HG03025 (cell line): Measurements from ENCODE around the gene ALOXE3.
A peak's percentile ranks its signal among the peaks of the same experiment; 100 is the strongest.

ENCODE experiments used
- ATAC-seq: cut with Tn5 transposase; IDR thresholded peaks from one replicate; pipeline ENCODE4 v1.9.1; 2021; ENCODE audit warnings: mild to moderate bottlenecking, moderate library complexity; ENCODE audit not compliant: unreplicated experiment, low FRiP score

The ALOXE3 gene

DNA sequence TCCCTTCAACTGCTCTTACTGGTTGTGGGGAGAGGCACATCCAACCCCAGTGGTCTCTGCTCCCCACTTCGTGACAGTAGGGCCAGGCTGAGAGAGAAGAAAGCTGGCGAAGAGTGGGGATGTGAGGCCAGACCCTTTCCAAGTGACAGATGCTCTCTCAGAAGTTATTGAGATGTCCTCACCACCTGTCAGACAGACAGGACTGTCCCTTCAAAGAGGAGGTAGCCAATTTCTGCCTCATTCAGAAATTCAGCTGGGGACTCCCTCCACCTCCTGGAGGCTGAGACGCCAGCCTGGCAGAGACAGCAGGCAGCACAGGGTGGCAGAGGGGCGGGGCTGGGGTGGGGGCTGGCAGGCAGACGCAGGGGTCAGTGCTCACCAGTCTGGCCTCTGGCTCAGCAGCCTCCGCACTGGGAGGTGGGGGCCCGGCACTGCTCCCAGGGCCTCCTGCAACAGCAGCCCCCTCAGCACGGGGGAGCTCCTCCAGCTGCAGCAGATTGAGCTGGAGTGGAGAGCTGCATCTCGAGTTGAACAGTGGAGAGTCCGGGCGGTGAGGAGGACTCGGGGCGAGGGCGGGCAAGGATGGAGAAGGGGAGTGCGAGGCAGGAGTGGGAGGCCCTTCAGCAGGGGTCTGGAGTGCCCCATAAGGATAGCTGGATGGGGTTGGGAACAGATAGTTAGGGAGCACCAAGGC lies 24.7 kb upstream of the ALOXE3 start:
- ATAC-seq = no peak

GRCh38 chr17:8142158-8142886 lies 24.0 kb upstream of the ALOXE3 start:
- ATAC-seq = no peak

- ATAC-seq = no peak
Measured at GRCh38 chr17:8141741-8142140, 23.4 kb upstream of the ALOXE3 start.

- ATAC-seq = no peak
Measured at GRCh38 chr17:8141045-8141444, 22.7 kb upstream of the ALOXE3 start.

GRCh38 chr17:8140065-8141029 lies 22.0 kb upstream of the ALOXE3 start:
- no peak for ATAC-seq

DNA sequence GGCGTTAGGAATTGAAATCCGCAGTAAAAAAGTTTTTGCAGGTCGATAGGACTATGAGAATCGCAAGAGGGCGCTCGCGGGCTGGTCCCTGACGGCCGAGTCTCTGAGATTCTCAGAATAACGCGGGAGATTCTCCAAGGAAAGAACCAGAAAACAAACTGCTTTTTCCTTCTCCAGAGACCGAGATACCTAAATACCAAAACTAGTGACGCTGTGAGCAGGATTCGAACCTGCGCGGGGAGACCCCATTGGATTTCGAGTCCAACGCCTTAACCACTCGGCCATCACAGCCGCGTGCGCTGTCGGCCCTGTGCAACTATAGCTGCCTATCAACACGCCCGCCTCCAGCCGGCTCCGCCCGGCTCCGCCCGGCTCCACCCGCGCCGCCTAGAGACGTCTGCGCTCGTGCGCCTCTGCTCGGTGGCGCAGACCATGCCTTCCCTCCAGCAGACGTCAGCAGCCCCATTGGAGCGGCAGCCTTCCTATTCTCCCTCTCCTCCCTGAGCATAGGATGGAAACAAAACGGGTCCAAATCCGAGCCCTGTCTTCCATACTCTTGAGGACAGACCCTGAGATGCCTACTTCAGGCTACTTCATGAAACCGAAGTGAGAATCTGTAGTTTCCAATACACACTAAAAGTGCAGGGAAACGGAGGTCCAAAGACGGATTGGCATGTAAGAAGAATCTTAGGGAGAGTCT lies 20.5 kb upstream of the ALOXE3 start:
- ATAC-seq = peak; percentile 81

GRCh38 chr17:8138374-8138671 lies 20.0 kb upstream of the ALOXE3 start:
- no peak for ATAC-seq

- no peak for ATAC-seq
Measured at GRCh38 chr17:8137645-8138373, 19.5 kb upstream of the ALOXE3 start.

- ATAC-seq = no peak
Measured at GRCh38 chr17:8133941-8134340, 15.6 kb upstream of the ALOXE3 start.

GRCh38 chr17:8133399-8133798 lies 15.1 kb upstream of the ALOXE3 start:
- ATAC-seq = no peak

DNA sequence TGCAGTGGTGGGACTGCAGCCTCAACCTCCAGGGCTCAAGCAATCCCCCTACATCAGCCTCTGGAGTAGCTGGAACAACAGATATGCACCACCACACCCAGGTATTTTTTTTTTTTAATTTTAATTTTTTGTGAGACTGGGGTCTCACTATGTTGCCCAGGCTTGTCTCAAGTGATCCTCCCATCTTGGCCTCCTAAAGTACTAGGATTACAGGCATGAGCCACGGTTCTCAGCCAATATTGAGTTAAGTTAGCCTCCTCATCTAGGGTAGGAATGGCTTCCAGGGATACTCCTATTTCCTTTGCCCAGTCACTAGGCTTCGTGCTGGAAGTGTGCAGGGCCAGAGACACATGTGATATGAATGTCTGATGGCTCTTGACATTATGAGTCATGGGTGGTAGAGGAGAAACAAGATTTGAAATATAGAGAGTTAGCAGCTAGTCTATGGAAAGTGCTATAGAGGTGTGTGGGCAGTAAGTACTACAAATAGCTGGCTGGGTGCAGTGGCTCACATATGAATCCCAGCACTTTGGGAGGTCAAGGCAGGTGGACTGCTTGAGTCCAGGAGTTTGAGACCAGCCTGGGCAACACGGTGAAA lies 13.6 kb upstream of the ALOXE3 start:
- no peak for ATAC-seq

- ATAC-seq = no peak
Measured at GRCh38 chr17:8128125-8128784, 9.9 kb upstream of the ALOXE3 start.

- ATAC-seq = no peak
Measured at GRCh38 chr17:8126491-8127066, 8.3 kb upstream of the ALOXE3 start.

DNA sequence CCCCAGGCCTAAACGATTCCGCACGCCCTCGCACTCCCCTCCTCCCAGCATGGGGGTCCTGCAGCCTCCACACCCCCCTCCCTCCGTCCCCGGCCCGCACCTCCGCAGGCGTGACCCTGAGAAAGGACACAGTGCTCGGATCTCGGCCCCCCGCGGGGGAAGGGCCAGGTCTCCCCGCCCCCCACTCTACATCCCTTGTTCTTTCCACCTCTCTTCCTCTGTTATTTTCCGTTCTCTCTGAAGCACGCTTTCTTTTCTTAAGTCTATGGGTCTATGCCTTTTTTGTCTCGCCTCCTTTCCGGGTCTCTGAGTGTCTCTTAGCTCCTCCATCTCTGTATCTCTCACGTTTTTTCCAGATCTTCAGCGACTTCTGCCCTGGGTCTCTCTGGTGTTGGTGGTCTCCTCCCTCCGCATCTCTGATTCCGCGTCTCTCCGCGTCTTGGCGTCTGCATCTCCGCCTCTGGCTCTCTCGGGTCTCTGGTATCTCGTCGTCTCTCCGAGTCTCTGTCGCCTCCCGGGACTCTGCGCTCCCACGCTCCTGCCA lies 7.7 kb upstream of the ALOXE3 start:
- no peak for ATAC-seq

GRCh38 chr17:8125154-8125946 lies 7.0 kb upstream of the ALOXE3 start:
- ATAC-seq = no peak

GRCh38 chr17:8124350-8125153 lies 6.2 kb upstream of the ALOXE3 start:
- no peak for ATAC-seq
